Left ventricle myocardium superior (tissue), 1 donor: ENCODE measurements around the gene TMEM9B. TPM values are rescaled to one million over a fixed set of nuclear protein-coding genes. Genes with fewer than 3 reads are reported as not detected.
A peak's percentile ranks its signal among the peaks of the same experiment; 100 is the strongest.
"Not testable (repeated sequence)": the region's sequence is repeated elsewhere in the genome, so short reads cannot be mapped to it uniquely, and the experiment has no call there.

Experiments used
- ATAC-seq: fragments of 200-7000 bp; cut with Tn5 transposase; one replicate; pipeline ENCODE4 v1.9.1; 2020; ENCODE audit warnings: mild to moderate bottlenecking, moderate library complexity
- DNase-seq: peaks from one replicate; pipeline ENCODE4 v3.0.0-alpha.2; 2020
- intact Hi-C: fragments of 100-400 bp; cut with micrococcal nuclease; formaldehyde crosslinking; loops from one replicate; pipeline ENCODE4 v1.11.0; 2022
- total RNA-seq: library from RNA; stranded (reverse); fragmentation: NEBNext Ultra II Directional; extraction: Animal tissue kit (Norgen Biotek cat#: 25700); gene quantifications from one replicate; pipeline ENCODE4 v1.2.1, GENCODE V29; 2021
- donor health status: DM: no; HTN: yes; CAD: no; lungs with severe emphysema.

TMEM9B gene
- total RNA-seq, 1 donor from 2014 or later: 43.5 TPM

DNA sequence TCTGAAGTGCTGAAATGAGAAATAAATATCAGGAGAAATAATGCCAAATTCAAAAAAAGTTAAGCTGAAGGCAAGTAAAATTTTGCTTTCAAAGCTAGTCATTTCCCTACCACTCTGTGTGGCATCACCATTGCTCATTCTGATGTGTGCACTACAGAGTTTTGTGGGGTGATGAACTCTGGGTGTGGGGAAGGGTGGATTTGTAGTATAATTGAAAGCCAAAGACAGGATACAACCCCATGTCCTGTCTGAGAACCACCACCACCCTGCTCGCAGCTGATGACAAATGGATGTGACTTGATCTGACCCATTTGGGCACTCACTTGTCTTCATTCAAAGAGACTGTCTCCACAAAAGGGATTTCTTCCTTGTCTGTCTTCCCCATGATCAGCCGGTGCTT is 19.3 kb upstream of the TMEM9B start:
- intact Hi-C loops: no loop called here
- DNase-seq (no peak), ATAC-seq (no peak)

DNA sequence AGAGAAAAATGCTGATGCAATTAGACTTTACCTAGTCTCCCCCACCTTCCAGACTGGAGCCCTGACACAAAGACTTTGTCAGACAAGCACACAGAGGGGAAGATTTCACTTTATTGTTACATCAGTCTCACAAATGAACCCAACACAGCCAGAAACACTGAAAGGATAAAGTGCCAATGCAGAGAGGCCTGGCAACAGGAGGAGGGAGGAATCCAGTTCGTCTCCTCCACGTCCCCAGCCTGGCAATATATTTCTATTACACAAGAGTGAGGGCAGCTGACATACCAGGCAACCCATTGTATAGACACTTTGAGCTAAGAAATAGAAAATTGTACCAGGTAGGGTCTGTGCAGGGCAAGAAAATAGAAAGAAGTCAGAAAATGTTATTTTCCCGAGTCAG is 16.2 kb upstream of the TMEM9B start:
- intact Hi-C loops: no loop called here
- ATAC-seq: no peak

DNA sequence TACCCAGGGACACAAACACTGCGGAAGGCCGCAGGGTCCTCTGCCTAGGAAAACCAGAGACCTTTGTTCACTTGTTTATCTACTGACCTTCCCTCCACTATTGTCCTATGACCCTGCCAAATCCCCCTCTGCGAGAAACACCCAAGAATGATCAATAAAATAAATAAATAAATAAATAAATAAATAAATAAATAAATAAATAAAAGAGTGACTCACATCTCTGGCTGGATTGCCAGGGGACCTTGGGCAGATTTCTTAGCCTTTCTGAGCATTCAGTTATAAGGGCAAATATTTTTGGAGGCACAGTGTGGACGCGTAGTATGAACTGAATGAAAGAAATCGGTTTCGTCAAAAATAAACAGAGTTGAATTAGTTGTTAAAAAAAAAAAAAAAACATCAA is 15.1 kb upstream of the TMEM9B start:
- intact Hi-C loops, DNase-seq, ATAC-seq: not testable (repeated sequence)

More for the DNA sequence above, 16.2 kb upstream of the TMEM9B start:
- DNase-seq: no peak

DNA sequence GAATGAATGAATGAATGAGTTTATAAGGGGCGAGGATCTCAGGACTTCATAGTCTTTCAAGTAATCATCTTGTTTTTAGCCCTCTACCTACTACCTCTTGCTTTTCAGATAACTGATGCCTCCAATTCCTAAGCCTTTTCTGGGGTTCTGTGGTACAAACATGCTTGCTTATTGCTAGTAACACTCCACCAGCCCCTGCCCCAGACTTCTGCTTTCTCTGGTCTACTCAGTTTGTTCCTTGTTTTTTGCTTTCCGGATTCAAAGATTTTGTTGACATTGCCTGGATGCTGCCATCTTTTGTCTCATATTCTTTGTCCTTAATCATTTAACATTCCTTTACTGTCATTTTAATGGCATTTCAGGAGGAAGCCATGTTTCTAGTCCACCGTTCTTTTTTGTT is 8.9 kb upstream of the TMEM9B start:
- intact Hi-C loops: no loop called here
- ATAC-seq (no peak), DNase-seq (no peak)

DNA sequence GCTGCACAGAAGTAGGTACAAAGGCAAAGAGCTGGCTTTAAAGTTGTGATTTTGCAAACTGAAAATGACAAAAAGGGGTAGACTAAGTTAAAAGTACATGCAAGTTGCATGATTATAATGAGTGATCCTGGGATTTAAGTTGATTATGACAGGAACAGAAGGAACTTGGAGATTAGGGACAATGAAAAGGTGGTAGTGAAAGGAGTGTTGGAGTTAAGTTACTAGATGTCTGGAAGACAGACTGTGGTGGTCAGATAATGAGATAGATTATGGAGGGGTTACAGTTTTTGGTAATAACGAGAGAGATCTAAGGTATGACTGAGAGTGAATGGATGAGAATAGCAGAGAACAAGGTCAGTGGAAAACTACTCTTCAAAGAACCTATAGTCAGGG is 7.7 kb upstream of the TMEM9B start:
- no peak for ATAC-seq
- DNase-seq: no peak
- intact Hi-C loops: no loop called here

DNA sequence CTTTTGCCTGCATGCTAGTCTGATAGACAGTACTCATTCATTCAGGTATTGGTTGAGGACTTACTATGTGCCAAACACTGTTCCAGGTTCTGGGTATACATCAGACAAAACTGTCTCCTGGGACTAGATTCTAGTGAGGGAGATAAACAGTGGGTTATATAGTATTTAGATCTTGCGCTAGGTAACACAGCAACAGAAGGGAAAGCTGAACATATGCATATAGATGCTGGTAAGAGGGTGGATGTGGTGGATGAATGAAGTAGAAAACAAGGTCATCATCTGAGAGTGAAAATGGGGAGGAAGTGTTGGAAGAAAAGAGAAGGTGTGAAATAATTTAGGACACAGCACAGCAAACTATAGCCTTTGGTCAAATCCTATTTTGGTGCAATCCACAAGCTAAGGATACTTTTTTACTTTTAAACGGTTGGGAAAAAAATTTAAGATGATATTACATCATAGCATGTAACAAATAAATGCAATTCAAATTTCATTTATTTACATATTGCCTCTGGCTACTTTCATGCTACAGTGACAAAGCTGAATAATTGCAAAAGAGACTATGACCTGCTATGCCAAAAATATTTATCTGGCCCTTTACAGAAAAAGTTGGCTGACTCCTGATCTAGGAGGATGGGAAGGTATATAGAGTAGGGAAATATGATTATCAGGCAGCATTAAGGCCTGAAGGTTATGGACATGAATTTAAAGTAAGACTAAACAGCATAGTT is 7.1 kb upstream of the TMEM9B start:
- ATAC-seq (no peak), DNase-seq (no peak)
- intact Hi-C loops: no loop called here

DNA sequence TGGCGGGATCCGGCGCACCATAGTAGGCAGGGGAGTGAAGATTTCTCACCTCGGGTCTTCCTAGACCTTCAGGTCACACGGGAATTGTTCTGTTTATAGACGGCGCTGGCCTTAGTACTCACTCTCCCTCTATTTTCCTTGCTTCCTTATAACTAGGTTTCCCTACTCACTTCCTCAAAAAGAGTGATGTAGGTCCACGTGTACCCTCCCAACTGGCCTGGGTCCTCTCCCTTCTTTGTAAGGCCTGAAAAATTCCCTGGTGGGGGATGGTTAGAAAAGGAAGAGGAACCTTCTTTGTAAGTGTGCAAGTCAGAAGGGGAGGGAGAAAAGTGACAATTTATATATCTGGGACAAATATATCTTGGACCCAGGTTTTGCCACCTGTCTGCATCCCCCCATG is 2.9 kb upstream of the TMEM9B start:
- intact Hi-C loops: no loop called here
- DNase-seq (no peak), ATAC-seq (no peak)

DNA sequence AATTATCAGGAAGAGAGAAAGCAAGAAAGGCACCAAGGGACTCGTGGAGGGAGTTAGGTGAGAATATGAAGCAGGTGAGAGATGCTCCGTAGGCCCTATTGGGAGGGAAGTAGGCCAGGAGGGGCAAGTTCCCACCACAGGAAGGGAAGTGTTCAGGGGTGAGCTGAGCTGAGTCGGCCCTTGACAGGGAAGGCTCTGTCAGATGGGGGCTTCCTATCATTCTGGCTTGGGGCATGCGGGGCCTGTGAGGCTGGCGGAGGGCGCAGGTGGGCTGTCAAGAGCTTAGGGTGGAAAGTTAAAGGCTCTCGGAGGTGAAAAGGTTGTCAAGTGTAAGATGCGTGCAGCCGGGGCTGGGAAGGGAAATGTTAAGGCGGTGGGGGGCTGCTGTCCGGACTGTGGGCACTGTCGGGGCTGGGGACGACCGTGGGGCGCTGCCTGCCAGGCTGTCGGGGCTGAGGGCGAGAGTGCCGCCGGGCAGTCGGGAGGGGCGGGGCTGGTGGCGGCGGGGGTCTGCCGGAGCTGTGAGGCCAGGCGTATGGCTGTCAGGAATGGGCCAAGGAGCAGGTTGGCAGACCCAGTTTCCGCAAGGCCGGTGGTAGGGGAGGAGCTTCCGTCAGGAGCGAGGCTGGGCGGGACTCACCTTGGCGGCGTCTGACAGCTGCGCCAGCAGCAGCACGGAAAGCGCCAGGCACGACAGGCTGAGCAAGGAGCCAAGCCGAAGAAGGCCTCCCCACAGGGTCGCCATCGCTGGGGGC is 496 bp downstream of the TMEM9B start:
- peak; percentile 77 for ATAC-seq
- intact Hi-C loops: no loop called here

DNA sequence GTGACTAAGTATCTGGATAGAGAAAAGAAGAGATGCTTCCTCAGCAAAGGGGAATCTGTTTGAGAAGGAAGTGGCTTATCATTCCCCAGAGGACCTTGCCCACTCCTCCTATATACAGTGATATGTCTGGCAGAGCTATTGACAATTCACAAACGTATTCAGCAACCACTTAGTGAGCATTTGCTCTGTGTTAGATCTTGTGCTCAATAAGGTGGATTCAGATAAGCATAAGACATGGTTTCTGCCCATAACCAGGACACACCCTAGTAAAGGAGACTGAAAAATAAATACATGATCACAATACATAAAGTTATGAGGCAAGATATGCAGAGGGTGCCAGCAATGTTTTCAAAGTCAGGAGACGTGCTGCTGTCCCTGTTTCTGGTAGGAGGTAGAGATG is 1.4 kb downstream of the TMEM9B start:
- ATAC-seq (no peak), DNase-seq (no peak)
- intact Hi-C loops: no loop called here

More for the DNA sequence above, 496 bp downstream of the TMEM9B start:
- peak; percentile 84 for DNase-seq

DNA sequence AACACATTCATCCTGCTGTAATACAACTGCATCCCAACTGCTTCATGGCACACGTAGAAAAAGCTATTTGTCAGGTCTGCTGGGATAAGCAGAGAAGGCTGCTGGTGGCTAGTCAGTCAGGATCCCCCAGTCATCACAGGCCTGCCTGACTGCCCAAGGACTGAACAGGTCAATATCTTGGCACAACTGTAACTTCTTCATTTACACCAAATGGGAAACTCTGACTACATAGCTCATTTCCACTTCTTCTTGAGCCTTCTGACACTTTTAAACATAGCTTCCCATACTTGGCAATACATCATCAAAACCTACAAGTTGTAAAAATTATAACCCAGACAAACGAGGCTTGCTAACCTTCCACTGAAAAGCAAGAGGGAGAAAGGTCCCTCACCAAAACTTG is 2.8 kb downstream of the TMEM9B start:
- intact Hi-C loops: no loop called here
- DNase-seq (no peak), ATAC-seq (no peak)

DNA sequence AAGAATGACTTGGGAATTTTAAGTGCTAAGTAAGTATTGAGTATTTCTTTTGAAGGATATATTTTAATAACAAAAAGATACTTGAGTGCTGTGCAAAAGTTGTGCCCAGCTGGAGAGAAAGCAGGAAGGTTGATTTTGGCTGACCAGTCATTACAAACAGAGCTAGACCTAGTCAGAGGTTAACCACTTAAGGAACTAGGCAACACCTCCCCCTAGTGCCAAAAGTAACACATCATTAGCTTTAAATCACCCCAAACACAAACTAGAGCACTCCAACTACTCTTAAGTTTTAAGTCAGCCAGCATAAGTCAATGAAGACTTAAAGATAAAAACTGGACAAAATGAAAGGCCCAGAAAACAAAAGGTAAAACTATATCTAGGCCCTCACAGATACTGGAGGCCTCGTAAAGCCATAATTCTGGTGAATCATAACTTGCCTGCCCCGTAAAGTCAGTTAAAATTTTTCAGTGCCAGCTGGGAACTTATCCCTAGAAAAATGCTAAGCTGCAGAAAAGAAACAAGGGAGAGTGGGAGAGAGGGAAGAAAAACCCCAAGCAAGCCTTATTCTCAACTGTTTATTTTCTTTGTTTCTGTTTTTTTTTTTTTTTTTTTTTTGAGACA is 4.6 kb downstream of the TMEM9B start:
- ATAC-seq (peak; percentile 11), DNase-seq (no peak)
- intact Hi-C loops: no loop called here

DNA sequence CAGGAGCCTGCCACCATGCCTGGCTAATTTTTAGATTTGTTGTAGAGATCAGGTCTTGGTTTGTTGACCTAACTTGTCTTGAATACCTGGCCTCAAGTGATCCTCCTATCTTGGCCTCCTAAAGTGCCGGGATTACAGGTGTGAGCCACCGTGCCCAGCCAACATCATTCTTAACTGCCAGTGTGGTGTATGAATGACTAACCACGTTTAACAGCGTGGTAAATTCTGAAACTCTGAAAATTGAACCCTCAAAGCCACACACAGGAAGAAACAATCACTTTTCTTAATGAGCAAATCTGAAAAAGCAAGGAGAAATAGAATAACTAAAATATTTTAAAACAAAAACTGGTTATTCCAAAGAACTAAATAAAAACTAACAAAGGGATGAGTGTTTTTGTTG is 7.4 kb downstream of the TMEM9B start:
- ATAC-seq (no peak), DNase-seq (no peak)
- intact Hi-C loops: no loop called here

DNA sequence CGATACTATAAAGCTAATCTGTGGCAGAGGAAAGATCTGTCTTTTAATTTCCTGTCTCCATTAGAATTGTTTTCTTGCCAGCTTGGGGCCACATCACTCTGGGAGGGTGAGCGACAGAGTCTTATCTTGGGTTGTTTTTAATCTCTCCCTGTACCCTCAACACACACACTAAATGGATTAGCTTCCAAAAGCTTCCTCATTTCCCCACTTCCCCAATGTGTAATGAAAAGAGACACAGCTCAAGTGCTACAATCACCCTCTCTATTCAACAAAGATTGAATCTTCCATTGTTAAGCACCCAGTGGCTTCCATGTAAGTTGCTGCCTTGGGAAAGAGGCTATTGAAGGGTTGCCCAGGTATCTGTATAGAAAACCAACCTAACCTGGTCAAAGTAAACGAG is 15.4 kb downstream of the TMEM9B start:
- intact Hi-C loops: no loop called here
- no peak for DNase-seq
- no peak for ATAC-seq

DNA sequence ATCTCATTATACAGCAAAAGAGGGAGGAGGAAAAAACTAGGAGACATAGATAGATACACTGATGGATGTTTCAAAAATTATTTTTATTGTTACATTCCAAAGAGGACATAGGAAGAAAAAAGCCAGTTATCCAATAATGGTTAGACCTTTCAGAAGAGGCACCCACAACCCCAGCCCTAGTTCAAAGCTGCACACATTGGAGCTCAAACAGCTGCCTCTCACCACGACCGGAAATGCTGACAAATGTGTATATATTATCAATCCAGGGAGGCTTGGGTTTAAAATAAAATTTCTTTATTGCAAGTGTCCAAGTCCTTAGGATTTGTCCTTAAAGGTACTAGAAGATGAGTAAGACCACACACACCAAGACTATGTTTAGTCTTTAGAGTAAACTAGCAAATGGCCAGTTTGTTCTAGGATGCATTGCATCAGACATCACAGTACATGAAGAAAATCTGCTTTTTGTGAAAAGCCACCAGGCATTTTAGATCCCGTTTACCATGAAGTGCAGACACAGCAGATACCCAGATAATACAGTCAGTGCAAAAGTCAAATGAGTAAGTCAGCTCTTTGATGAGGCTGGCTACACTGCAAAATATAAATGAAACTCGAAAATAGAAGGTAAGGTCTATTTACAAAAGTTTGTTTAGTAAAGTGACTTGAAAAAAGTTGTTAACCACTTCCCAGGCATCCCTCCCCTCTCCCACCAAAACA is 16.9 kb downstream of the TMEM9B start:
- DNase-seq: no peak
- ATAC-seq: no peak
- intact Hi-C loops: no loop called here

DNA sequence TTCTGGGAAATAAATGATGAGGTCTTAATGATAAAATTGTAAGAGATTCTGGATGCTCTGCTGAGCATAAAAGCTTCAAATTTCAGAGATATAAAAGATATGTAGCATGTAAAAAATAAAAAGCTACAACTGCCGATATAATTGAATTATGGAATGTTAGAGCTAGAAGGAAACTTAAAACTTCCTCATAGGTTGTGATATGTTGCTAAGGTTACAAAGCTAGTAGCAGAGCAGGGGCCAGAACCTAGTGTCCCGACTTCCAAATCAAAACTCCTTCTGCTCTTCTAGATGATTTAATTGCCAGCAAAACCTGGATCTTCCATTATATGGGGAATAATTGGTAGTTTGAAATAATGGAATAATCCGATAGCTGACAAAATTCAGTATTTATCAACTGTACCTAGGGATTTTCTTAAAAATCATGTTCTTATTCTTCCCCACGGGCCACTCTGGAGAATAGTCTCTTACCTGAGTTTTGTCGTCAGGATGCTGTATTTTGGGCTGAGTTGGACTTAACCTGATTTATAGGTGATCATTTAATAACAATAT is 21.6 kb downstream of the TMEM9B start, which contains the start of gene ASCL3:
Gene ASCL3 (minus strand): TSS at position 499 of the 549 bp plus-strand sequence. CDS start 4,855 bp downstream, outside the sequence.
- ATAC-seq (no peak), DNase-seq (no peak)
- intact Hi-C loops: no loop called here

DNA sequence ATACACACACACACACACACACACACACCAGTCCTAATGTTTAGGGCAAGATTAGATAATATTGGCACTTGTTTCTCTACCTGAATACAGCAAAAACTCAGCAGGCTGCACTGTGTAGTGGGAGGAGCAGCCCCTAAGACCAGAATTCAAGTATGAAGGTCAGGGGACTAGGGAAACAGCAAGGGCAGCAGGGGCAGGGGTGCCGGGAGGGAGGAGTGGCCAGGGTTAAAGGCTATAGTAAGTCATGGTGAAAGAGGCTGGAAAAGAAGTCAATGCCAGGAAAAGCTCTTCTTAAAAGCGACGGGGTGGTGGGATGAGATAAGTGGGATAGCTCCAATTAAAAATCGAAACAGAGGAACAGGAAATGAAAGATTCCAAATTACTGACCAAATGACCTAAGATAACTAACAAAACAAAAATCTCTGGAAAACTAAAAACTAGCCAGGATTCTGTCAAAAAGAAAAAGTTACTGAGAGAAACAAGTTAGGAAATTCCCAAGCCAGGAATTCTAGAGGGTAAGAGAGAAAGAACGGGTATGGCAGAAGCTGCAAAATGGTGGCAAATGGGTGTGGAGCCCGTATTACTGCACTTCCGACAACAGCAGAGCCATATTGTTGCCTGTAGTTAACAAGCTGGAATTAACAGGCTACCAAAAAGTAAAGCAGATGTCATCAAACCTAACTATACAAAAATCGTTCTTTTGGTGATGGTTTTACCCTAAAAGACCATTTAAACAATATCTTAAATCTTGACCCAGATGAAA is 22.7 kb downstream of the TMEM9B start:
- DNase-seq (no peak), ATAC-seq (no peak)
- intact Hi-C loops: no loop called here

DNA sequence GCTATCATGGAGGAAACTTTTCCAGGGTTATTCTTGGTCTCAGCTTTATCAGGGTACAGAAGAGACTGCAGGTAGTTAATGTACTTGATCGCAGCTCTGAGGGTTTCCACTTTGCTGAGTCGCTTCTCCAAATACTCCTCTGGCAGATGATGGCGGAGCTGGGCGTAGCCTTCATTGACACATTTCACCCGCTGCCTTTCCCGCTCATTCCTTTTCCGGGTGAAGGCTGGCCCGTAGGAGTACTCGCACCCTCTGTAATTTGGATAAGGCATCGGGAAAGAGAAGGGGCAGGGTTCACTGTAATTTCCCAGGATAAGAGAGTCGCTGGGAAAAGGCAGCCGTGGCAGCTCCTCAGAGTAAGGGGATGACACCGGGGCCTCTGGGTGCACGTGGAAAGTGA is 26.6 kb downstream of the TMEM9B start:
- DNase-seq (no peak), ATAC-seq (no peak)
- intact Hi-C loops: no loop called here

DNA sequence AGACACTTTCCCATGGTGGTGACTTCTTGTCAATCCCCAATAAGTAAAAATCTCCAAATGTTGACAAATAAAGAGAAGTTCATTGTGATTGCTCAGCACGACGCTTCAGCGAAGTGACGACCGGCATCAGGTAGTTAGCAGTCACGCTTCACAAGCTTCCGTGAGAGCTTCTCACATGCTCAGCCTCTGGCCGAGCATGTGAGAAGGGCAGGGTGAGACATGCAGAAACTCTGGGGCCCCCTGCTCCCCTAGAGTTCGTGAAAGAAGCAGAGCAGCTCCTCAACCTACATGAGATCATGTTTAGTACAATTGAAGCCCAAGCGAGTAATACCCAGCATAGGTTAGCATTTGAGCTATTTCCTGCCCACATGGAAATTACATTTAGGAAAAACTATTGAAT is 27.1 kb downstream of the TMEM9B start:
- ATAC-seq (no peak), DNase-seq (no peak)
- intact Hi-C loops: no loop called here

DNA sequence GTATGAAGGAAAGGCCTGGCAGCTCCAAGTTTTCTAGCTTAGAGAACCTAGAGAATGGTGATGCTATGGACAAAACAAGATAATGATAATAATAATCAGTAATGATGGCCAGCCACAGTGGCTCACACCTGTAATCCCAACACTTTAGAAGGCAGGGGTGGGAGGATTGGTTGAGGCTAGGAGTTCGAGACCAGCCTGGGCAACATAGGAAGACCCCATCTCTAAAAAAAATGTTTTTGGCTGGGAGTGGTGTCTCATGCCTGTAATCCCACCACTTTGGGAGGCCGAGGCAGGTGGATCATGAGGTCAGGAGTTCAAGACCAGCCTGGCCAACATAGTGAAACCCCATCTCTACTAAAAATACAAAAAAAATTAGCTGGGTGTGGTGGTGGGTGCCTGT is 28.5 kb downstream of the TMEM9B start:
- ATAC-seq, DNase-seq, intact Hi-C loops: not testable (repeated sequence)
